K562 (cell line): ENCODE measurements around the gene MDM4. TPM values are rescaled to one million over a fixed set of nuclear protein-coding genes. Genes with fewer than 3 reads are reported as not detected.

ENCODE experiments used
- CBFA2T2 ChIP-seq: fragments of 450-650 bp; conservative IDR thresholded peaks from 2 replicates; pipeline ENCODE4 v1.6.1; 2017; ENCODE audit warnings: mild to moderate bottlenecking
- CBFA2T3 ChIP-seq: fragments of 450-650 bp; IDR thresholded peaks from 2 replicates; pipeline ENCODE4 v1.6.1; 2017
- DACH1 ChIP-seq: fragments of 450-650 bp; IDR thresholded peaks from 2 replicates; pipeline ENCODE4 v1.6.1; 2018; ENCODE audit not compliant: partially characterized antibody
- DPF2 ChIP-seq: fragments of 450-650 bp; IDR thresholded peaks from 2 replicates; pipeline ENCODE4 v1.6.1; 2016
- FOXA3 ChIP-seq, 2 experiments: fragments of 450-650 bp in 1 of 2; sonication (generic) in 1 of 2; formaldehyde crosslinking; IDR thresholded peaks in 1 of 2; conservative IDR thresholded peaks in 1 of 2; 2 replicates each; pipeline versions ENCODE4 v1.4.0 to v1.8.0; 2020 to 2022; ENCODE audit warnings: mild to moderate bottlenecking in 2 of 2, missing genetic modification reagents in 1 of 2
- HNRNPUL1 ChIP-seq: fragments of 200-400 bp; formaldehyde crosslinking; IDR thresholded peaks from 2 replicates; pipeline ENCODE4 v1.6.1; 2017; ENCODE audit warnings: low read length
- KAT2B ChIP-seq: IDR thresholded peaks from one replicate; pipeline ENCODE4 v1.6.1; 2012; ENCODE audit warnings: low read depth, mild to moderate bottlenecking, control low read depth, inconsistent platforms, low read length, moderate library complexity
- KDM5B ChIP-seq: fragments of 200-600 bp; sonication (generic); IDR thresholded peaks from 2 replicates; pipeline ENCODE4 v1.6.1; 2012; ENCODE audit warnings: low read depth, mild to moderate bottlenecking, moderate library complexity, low read length, control low read depth, inconsistent platforms; ENCODE audit not compliant: insufficient replicate concordance
- NFYB ChIP-seq: IDR thresholded peaks from 2 replicates; pipeline ENCODE4 v1.6.1; 2011; ENCODE audit warnings: mild to moderate bottlenecking, moderate library complexity; ENCODE audit not compliant: insufficient read length; ENCODE audit errors: extremely low read depth
- PHF21A ChIP-seq: fragments of 450-650 bp; IDR thresholded peaks from 2 replicates; pipeline ENCODE4 v1.6.1; 2017; ENCODE audit warnings: low read depth, borderline replicate concordance
- TCF3 ChIP-seq: sonication (generic); formaldehyde crosslinking; IDR thresholded peaks from 2 replicates; pipeline ENCODE4 v1.4.0; 2020; ENCODE audit warnings: mild to moderate bottlenecking, missing genetic modification reagents
- TEAD4 ChIP-seq, 2 experiments: sonication (generic) in 1 of 2; formaldehyde crosslinking in 1 of 2; IDR thresholded peaks; 2 replicates each; pipeline versions ENCODE4 v1.6.1 to v1.8.0; 2012 to 2022; ENCODE audit warnings: borderline replicate concordance in 1 of 2, inconsistent platforms in 1 of 2, low read length in 1 of 2, mild to moderate bottlenecking in 1 of 2, missing genetic modification reagents in 1 of 2
- TOE1 ChIP-seq, 2 experiments: fragments of 450-650 bp in 1 of 2; sonication (generic) in 1 of 2; formaldehyde crosslinking in 1 of 2; IDR thresholded peaks; 2 replicates each; pipeline versions ENCODE4 v1.7.1 to v1.8.0; 2016 to 2022; ENCODE audit warnings: borderline replicate concordance in 2 of 2, mild to moderate bottlenecking in 2 of 2, antibody characterized with exemption in 1 of 2, inconsistent platforms in 1 of 2, low read depth in 1 of 2, missing genetic modification reagents in 1 of 2, moderate library complexity in 1 of 2
- ZBTB1 ChIP-seq: sonication (generic); formaldehyde crosslinking; IDR thresholded peaks from 2 replicates; pipeline ENCODE4 v1.8.1; 2023; ENCODE audit warnings: missing genetic modification reagents, low read depth, mild to moderate bottlenecking, borderline replicate concordance
- ZFX ChIP-seq: sonication (generic); formaldehyde crosslinking; IDR thresholded peaks from 2 replicates; pipeline ENCODE4 v1.8.0; 2022; ENCODE audit warnings: mild to moderate bottlenecking, missing genetic modification reagents, moderate library complexity
- ZNF217 ChIP-seq: sonication (generic); formaldehyde crosslinking; IDR thresholded peaks from 2 replicates; pipeline ENCODE4 v1.8.0; 2022; ENCODE audit warnings: mild to moderate bottlenecking, missing genetic modification reagents
- polyA plus RNA-seq, 8 experiments: library from polyadenylated mRNA; depleted of rRNA in 4 of 8; stranded (reverse) in 5 of 8; unstranded in 3 of 8; fragments of >200 nt; fragmentation: Nextera tagmentation in 2 of 8; fragmentation: Illumina TruSeq in 1 of 8; extraction: Ambion mirVana in 2 of 8; extraction: Trizol in 1 of 8; gene quantifications; 2 replicates each; pipeline versions ENCODE4 v1.2.1 to v1.2.3, GENCODE V29; 2011 to 2014; ENCODE audit warnings: inconsistent platforms in 1 of 8, missing spikeins in 1 of 8
- total RNA-seq, 7 experiments: library from RNA; depleted of rRNA in 6 of 7; stranded (reverse); fragments of >200 nt in 6 of 7; fragmentation: Illumina TruSeq in 2 of 7; extraction: Trizol in 2 of 7; gene quantifications; 2 replicates each; pipeline versions ENCODE4 v1.2.1 to v1.2.3, GENCODE V29; 2011 to 2021; ENCODE audit warnings: low replicate concordance in 1 of 7
- TF ChIP-seq, protein P1 (sequence below): sonication (generic); formaldehyde crosslinking; IDR thresholded peaks from 2 replicates; pipeline ENCODE4 v1.8.0; 2023; ENCODE audit warnings: missing genetic modification reagents, mild to moderate bottlenecking, borderline replicate concordance
- TF ChIP-seq, protein P2 (sequence below), 2 experiments: fragments of 250-450 bp in 1 of 2; fragments of 450-650 bp in 1 of 2; sonication (Bioruptor Pico) in 1 of 2; IDR thresholded peaks; 2 replicates each; pipeline versions ENCODE4 v1.6.1 to v1.8.0; 2016 to 2021; ENCODE audit warnings: mild to moderate bottlenecking in 2 of 2, moderate library complexity in 2 of 2, missing compliant biosample characterization in 1 of 2, missing genetic modification characterization in 1 of 2
- TF ChIP-seq, protein P3 (sequence below): fragments of 250-450 bp; sonication (Bioruptor Pico); IDR thresholded peaks from 2 replicates; pipeline ENCODE4 v1.9.0; 2021; ENCODE audit warnings: mild to moderate bottlenecking, inconsistent platforms

MDM4 gene
- total and polyA plus RNA-seq, 9 of the 15 experiments (the other 6 are each of a cell fraction or from before 2014, with no cell fraction given) = 3.3 to 61.7 (median 21.2) TPM

DNA sequence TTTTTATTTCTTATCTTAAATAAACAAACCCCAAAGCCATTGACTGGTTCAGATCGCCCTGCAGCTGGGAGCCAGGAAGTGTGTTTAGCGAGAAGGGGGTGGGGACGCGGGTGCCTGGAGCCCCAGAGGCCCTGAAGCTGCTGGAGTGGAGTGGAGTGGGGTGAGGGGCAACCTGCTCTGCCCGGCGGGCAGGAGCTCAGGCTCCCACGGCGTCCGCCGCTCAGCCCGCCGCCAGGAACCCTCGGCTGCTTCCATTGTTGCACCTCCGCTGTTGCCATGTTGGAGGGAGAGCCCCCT lies 22.3 kb upstream of the MDM4 start (continued):
- TF ChIP-seq, protein P1, sequence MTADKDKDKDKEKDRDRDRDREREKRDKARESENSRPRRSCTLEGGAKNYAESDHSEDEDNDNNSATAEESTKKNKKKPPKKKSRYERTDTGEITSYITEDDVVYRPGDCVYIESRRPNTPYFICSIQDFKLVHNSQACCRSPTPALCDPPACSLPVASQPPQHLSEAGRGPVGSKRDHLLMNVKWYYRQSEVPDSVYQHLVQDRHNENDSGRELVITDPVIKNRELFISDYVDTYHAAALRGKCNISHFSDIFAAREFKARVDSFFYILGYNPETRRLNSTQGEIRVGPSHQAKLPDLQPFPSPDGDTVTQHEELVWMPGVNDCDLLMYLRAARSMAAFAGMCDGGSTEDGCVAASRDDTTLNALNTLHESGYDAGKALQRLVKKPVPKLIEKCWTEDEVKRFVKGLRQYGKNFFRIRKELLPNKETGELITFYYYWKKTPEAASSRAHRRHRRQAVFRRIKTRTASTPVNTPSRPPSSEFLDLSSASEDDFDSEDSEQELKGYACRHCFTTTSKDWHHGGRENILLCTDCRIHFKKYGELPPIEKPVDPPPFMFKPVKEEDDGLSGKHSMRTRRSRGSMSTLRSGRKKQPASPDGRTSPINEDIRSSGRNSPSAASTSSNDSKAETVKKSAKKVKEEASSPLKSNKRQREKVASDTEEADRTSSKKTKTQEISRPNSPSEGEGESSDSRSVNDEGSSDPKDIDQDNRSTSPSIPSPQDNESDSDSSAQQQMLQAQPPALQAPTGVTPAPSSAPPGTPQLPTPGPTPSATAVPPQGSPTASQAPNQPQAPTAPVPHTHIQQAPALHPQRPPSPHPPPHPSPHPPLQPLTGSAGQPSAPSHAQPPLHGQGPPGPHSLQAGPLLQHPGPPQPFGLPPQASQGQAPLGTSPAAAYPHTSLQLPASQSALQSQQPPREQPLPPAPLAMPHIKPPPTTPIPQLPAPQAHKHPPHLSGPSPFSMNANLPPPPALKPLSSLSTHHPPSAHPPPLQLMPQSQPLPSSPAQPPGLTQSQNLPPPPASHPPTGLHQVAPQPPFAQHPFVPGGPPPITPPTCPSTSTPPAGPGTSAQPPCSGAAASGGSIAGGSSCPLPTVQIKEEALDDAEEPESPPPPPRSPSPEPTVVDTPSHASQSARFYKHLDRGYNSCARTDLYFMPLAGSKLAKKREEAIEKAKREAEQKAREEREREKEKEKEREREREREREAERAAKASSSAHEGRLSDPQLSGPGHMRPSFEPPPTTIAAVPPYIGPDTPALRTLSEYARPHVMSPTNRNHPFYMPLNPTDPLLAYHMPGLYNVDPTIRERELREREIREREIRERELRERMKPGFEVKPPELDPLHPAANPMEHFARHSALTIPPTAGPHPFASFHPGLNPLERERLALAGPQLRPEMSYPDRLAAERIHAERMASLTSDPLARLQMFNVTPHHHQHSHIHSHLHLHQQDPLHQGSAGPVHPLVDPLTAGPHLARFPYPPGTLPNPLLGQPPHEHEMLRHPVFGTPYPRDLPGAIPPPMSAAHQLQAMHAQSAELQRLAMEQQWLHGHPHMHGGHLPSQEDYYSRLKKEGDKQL (CRISPR knock-in tag) = 0 out of 2 replicates have a peak, but pooled peaks have one; percentile 27
- TF ChIP-seq FOXA3 (CRISPR knock-in tag; conservative IDR thresholded peaks at IDR 0.05 in 1 of 2, IDR thresholded peaks at IDR 0.05 in 1 of 2) = peak; percentile 67 to 85; a peak in 2 of 4 replicates
- TF ChIP-seq ZFX = peak; percentile 42; the same call in 1 of the 2 replicates
- TF ChIP-seq DPF2 = 0 out of 2 replicates have a peak, but pooled peaks have one; percentile 19
- TF ChIP-seq TEAD4 (IDR thresholded peaks at IDR 0.05; ENCODE audit: low read length) = 0 out of 2 replicates have a peak, but pooled peaks have one; percentile 23
- no peak for TF ChIP-seq TEAD4 (CRISPR knock-in tag; IDR thresholded peaks at IDR 0.05; ENCODE audit: borderline replicate concordance)
- peak; percentile 33; the same call in 1 of the 2 replicates for TF ChIP-seq CBFA2T2
- TF ChIP-seq ZBTB1 (CRISPR knock-in tag) = no peak; the same call in 1 of the 2 replicates
- TF ChIP-seq, protein P2, sequence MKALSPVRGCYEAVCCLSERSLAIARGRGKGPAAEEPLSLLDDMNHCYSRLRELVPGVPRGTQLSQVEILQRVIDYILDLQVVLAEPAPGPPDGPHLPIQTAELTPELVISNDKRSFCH (CRISPR knock-in tag; IDR thresholded peaks at IDR 0.05) = no peak
- TF ChIP-seq, protein P2 (tag; IDR thresholded peaks at IDR 0.05) = peak; percentile 61; the same call in 1 of the 2 replicates
- TF ChIP-seq CBFA2T3 = peak; percentile 55
- TF ChIP-seq TCF3 = peak; percentile 31; the same call in 1 of the 2 replicates
- TF ChIP-seq TOE1 (IDR thresholded peaks at IDR 0.05; ENCODE audit: borderline replicate concordance) = no peak
- TF ChIP-seq TOE1 (CRISPR knock-in tag; IDR thresholded peaks at IDR 0.05; ENCODE audit: borderline replicate concordance, low read depth) = 0 out of 2 replicates have a peak, but pooled peaks have one; percentile 11
- no peak for TF ChIP-seq KAT2B
- TF ChIP-seq NFYB = no peak
- TF ChIP-seq DACH1 = peak; percentile 9
- peak; percentile 43 for TF ChIP-seq KDM5B
- TF ChIP-seq ZNF217 (CRISPR knock-in tag) = no peak
- TF ChIP-seq, protein P3, sequence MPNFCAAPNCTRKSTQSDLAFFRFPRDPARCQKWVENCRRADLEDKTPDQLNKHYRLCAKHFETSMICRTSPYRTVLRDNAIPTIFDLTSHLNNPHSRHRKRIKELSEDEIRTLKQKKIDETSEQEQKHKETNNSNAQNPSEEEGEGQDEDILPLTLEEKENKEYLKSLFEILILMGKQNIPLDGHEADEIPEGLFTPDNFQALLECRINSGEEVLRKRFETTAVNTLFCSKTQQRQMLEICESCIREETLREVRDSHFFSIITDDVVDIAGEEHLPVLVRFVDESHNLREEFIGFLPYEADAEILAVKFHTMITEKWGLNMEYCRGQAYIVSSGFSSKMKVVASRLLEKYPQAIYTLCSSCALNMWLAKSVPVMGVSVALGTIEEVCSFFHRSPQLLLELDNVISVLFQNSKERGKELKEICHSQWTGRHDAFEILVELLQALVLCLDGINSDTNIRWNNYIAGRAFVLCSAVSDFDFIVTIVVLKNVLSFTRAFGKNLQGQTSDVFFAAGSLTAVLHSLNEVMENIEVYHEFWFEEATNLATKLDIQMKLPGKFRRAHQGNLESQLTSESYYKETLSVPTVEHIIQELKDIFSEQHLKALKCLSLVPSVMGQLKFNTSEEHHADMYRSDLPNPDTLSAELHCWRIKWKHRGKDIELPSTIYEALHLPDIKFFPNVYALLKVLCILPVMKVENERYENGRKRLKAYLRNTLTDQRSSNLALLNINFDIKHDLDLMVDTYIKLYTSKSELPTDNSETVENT (CRISPR knock-in tag) = 0 out of 2 replicates have a peak, but pooled peaks have one; percentile 51
- TF ChIP-seq PHF21A = peak; percentile 45; the same call in 1 of the 2 replicates
- TF ChIP-seq HNRNPUL1 = no peak
